Measurements from ENCODE around the gene TMEM106A. TPM values are rescaled to one million over a fixed set of nuclear protein-coding genes. Genes with fewer than 3 reads are reported as not detected.
"Not testable (repeated sequence)": the region's sequence is repeated elsewhere in the genome, so short reads cannot be mapped to it uniquely, and the experiment has no call there.

The TMEM106A gene
- total RNA-seq, 1 experiment from 2014 or later: 2.1 TPM

GRCh38 chr17:43226393-43226792 lies 14.7 kb downstream of the TMEM106A start:
- TF ChIP-seq EZH2 (IDR thresholded peaks at IDR 0.05; ENCODE audit: borderline replicate concordance, low read depth, low read length, poor library complexity, severe bottlenecking): no peak
- TF ChIP-seq, protein P1, sequence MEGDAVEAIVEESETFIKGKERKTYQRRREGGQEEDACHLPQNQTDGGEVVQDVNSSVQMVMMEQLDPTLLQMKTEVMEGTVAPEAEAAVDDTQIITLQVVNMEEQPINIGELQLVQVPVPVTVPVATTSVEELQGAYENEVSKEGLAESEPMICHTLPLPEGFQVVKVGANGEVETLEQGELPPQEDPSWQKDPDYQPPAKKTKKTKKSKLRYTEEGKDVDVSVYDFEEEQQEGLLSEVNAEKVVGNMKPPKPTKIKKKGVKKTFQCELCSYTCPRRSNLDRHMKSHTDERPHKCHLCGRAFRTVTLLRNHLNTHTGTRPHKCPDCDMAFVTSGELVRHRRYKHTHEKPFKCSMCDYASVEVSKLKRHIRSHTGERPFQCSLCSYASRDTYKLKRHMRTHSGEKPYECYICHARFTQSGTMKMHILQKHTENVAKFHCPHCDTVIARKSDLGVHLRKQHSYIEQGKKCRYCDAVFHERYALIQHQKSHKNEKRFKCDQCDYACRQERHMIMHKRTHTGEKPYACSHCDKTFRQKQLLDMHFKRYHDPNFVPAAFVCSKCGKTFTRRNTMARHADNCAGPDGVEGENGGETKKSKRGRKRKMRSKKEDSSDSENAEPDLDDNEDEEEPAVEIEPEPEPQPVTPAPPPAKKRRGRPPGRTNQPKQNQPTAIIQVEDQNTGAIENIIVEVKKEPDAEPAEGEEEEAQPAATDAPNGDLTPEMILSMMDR (conservative IDR thresholded peaks at IDR 0.05; ENCODE audit: low read depth, low read length): no peak
- DNase-seq (ENCODE audit: low spot score): no peak
- no peaks in the 10 kb centered on the region for H3K9me3 ChIP-seq (ENCODE audit: low read depth, low read length, poor library complexity, severe bottlenecking)
- no peak overlapping the region for H3K4me3 ChIP-seq (ENCODE audit: low read depth, low read length, poor library complexity, severe bottlenecking)
- H3K27me3 ChIP-seq (replicated peaks; ENCODE audit: insufficient read depth, low read depth, low read length, poor library complexity): no peaks in the 10 kb centered on the region
- no TSS peak for BruUV-seq (replicated peaks)
- ChIA-PET CTCF (no interaction called here), POLR2A (ENCODE audit: low non-redundant PET) (interaction anchor here (1.2 kb wide), 1 partner anchor 89 kb away, joined by 6 read pairs; no protein-coding TSS in a partner anchor)
- no peak overlapping the region for H3K27ac ChIP-seq (ENCODE audit: low read depth, low read length, poor library complexity, severe bottlenecking)
- H3K4me1 ChIP-seq (ENCODE audit: insufficient read depth, low read length, poor library complexity, severe bottlenecking): no peaks in the 10 kb centered on the region
- intact Hi-C loops (cut with micrococcal nuclease; ENCODE audit: unreplicated experiment): no loop called here
- H3K36me3 ChIP-seq (ENCODE audit: insufficient read depth, low read length, poor library complexity, severe bottlenecking): no peaks in the 10 kb centered on the region

DNA sequence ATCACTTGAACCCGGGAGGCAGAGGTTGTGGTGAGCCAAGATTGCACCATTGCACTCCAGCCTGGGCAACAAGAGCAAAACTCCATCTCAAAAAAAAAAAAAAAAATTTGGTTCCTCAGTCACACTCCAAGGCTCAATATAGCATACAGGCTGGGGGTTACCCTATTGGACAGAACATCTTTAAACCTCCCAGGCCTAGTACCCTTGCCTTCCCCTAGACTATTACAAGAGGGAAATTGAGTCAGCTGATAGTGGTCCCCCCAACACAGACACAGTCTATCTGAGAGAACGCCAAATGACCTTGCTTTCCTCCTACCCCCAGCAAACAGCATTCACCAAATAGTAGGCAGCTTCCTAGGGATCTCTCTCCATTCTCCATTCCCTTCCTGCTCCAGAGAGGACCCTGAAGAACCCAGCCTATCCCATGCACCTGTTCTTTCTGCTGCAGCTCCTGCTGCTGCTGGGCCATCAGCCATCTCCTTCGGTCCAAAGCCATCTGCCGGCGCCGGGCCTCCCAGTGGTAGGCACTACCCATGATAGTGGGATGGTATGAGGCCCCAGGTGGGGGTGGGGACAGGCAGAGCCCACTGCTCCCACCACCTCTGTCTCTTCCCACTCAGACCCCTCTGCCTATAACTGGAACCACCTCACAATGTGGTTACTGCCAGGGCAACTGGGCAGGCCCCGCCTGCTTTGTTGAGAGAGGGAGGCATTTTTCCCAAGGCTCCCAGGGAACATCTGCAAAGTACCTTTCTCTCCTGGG lies 16.5 kb downstream of the TMEM106A start, which contains the start of gene CCDC200:
CCDC200 (minus strand) TSS at position 604 of the 763 bp plus-strand sequence; CDS start at position 535, 69 bp downstream.
- H3K36me3 ChIP-seq (ENCODE audit: insufficient read depth, low read length, poor library complexity, severe bottlenecking); CTCF ChIA-PET; intact Hi-C loops (cut with micrococcal nuclease; ENCODE audit: unreplicated experiment); H3K9me3 ChIP-seq (ENCODE audit: low read depth, low read length, poor library complexity, severe bottlenecking); BruUV-seq (replicated peaks); H3K27ac ChIP-seq (ENCODE audit: low read depth, low read length, poor library complexity, severe bottlenecking); DNase-seq (ENCODE audit: low spot score); H3K4me1 ChIP-seq (ENCODE audit: insufficient read depth, low read length, poor library complexity, severe bottlenecking); H3K27me3 ChIP-seq (replicated peaks; ENCODE audit: insufficient read depth, low read depth, low read length, poor library complexity); POLR2A ChIA-PET (ENCODE audit: low non-redundant PET); H3K4me3 ChIP-seq (ENCODE audit: low read depth, low read length, poor library complexity, severe bottlenecking): not testable (repeated sequence)

- CTCF ChIA-PET; intact Hi-C loops (cut with micrococcal nuclease; ENCODE audit: unreplicated experiment); DNase-seq (ENCODE audit: low spot score); H3K4me1 ChIP-seq (ENCODE audit: insufficient read depth, low read length, poor library complexity, severe bottlenecking); H3K9me3 ChIP-seq (ENCODE audit: low read depth, low read length, poor library complexity, severe bottlenecking); H3K27me3 ChIP-seq (replicated peaks; ENCODE audit: insufficient read depth, low read depth, low read length, poor library complexity); POLR2A ChIA-PET (ENCODE audit: low non-redundant PET); H3K27ac ChIP-seq (ENCODE audit: low read depth, low read length, poor library complexity, severe bottlenecking); H3K4me3 ChIP-seq (ENCODE audit: low read depth, low read length, poor library complexity, severe bottlenecking); H3K36me3 ChIP-seq (ENCODE audit: insufficient read depth, low read length, poor library complexity, severe bottlenecking); BruUV-seq (replicated peaks): not testable (repeated sequence)
Observed at GRCh38 chr17:43231205-43232020, 19.7 kb downstream of the TMEM106A start.

DNA sequence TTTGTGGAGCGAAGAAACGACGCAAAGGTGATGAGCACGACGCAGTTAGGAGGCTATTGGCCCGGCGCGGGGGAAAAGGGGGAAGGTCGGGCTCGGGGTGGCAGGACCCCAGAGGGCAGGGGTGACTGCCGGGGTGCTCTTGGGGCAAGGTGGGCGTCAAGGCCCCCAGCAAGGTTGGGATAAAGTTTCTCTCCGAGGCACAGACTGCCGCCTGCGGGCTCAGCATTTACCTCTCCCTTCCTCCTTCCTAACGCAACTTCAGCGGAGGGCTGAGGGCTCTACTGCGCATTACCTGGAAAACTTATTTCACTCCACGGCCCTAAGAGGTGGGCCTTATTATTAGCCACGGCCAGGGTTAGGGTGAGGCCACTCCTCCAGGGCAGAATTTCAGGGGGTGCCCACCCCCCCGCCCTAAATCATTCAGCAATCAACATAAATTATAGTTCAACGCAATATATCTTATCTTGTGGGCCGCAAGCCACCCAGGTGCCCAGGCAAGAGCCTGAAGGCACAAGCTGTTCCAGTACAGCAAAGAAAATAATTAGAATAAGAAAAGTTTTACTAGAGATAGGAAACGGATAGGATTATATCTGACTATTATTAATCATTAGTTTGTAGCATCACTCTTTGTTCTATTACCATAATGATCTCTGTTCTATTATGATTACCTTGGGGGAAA lies 20.5 kb downstream of the TMEM106A start:
- H3K4me3 ChIP-seq (ENCODE audit: low read depth, low read length, poor library complexity, severe bottlenecking); H3K36me3 ChIP-seq (ENCODE audit: insufficient read depth, low read length, poor library complexity, severe bottlenecking); H3K27me3 ChIP-seq (replicated peaks; ENCODE audit: insufficient read depth, low read depth, low read length, poor library complexity); BruUV-seq (replicated peaks); intact Hi-C loops (cut with micrococcal nuclease; ENCODE audit: unreplicated experiment); H3K27ac ChIP-seq (ENCODE audit: low read depth, low read length, poor library complexity, severe bottlenecking); CTCF ChIA-PET; H3K9me3 ChIP-seq (ENCODE audit: low read depth, low read length, poor library complexity, severe bottlenecking); DNase-seq (ENCODE audit: low spot score); H3K4me1 ChIP-seq (ENCODE audit: insufficient read depth, low read length, poor library complexity, severe bottlenecking); POLR2A ChIA-PET (ENCODE audit: low non-redundant PET): not testable (repeated sequence)

DNA sequence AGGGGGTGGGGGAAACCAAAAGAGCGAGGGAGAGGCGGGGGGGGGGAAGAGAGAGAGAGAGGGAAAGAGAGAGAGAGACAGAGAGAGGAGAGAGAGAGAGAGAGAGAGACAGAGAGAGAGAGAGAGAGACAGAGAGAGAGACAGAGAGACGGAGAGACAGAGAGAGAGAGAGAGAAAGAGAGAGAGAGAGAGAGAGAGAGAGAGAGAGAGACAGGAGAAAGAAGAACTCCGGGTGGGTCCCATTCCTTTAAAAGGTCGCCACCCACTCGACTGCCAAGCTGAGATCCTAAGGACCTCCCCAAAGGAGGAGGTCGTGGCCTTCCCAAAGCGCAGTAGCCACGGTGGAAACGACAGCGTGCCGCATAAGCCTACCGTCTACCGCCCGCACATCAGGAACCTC lies 21.6 kb downstream of the TMEM106A start:
- H3K27ac ChIP-seq (ENCODE audit: low read depth, low read length, poor library complexity, severe bottlenecking); POLR2A ChIA-PET (ENCODE audit: low non-redundant PET); H3K36me3 ChIP-seq (ENCODE audit: insufficient read depth, low read length, poor library complexity, severe bottlenecking); CTCF ChIA-PET; DNase-seq (ENCODE audit: low spot score); H3K4me3 ChIP-seq (ENCODE audit: low read depth, low read length, poor library complexity, severe bottlenecking); H3K4me1 ChIP-seq (ENCODE audit: insufficient read depth, low read length, poor library complexity, severe bottlenecking); BruUV-seq (replicated peaks); intact Hi-C loops (cut with micrococcal nuclease; ENCODE audit: unreplicated experiment); H3K27me3 ChIP-seq (replicated peaks; ENCODE audit: insufficient read depth, low read depth, low read length, poor library complexity); H3K9me3 ChIP-seq (ENCODE audit: low read depth, low read length, poor library complexity, severe bottlenecking): not testable (repeated sequence)

GRCh38 chr17:43233877-43234276 lies 22.2 kb downstream of the TMEM106A start, which contains the start of gene RNU2-1:
Gene RNU2-1 (minus strand): TSS chr17:43233977.
- H3K27me3 ChIP-seq (replicated peaks; ENCODE audit: insufficient read depth, low read depth, low read length, poor library complexity); H3K36me3 ChIP-seq (ENCODE audit: insufficient read depth, low read length, poor library complexity, severe bottlenecking); H3K4me1 ChIP-seq (ENCODE audit: insufficient read depth, low read length, poor library complexity, severe bottlenecking); DNase-seq (ENCODE audit: low spot score); H3K4me3 ChIP-seq (ENCODE audit: low read depth, low read length, poor library complexity, severe bottlenecking); intact Hi-C loops (cut with micrococcal nuclease; ENCODE audit: unreplicated experiment); H3K9me3 ChIP-seq (ENCODE audit: low read depth, low read length, poor library complexity, severe bottlenecking); BruUV-seq (replicated peaks); CTCF ChIA-PET; H3K27ac ChIP-seq (ENCODE audit: low read depth, low read length, poor library complexity, severe bottlenecking); POLR2A ChIA-PET (ENCODE audit: low non-redundant PET): not testable (repeated sequence)
